Measurements from ENCODE around the gene RUFY4. TPM values are rescaled to one million over a fixed set of nuclear protein-coding genes. Genes with fewer than 3 reads are reported as not detected.

The RUFY4 gene
- total RNA-seq, 1 experiment from 2014 or later = 0.66 TPM

GRCh38 chr2:218031771-218032257 lies 37.2 kb upstream of the RUFY4 start:
- no peak overlapping the region for H3K27ac ChIP-seq (ENCODE audit: insufficient read length, low read depth, low read length)
- no CpG with 5 or more reads among the region's 7 CpGs for whole genome bisulfite sequencing (ENCODE audit: extremely low coverage, insufficient read length, low lambda C conversion rate)
- peaks cover 8 to 12% of the 10 kb centered on the region in 2 experiments for H3K4me1 Mint-ChIP-seq

More at GRCh38 chr2:218031771-218032257, 37.2 kb upstream of the RUFY4 start:
- no peak overlapping the region for H3K9ac ChIP-seq (ENCODE audit: extremely low read depth, insufficient read length, low read length)
- no peak overlapping the region for H2BK120ac ChIP-seq (ENCODE audit: low read depth, low read length, poor library complexity, severe bottlenecking)
- H4K8ac ChIP-seq (replicated peaks; ENCODE audit: insufficient read length, low read depth, low read length) = no peak overlapping the region
- H2BK12ac ChIP-seq (ENCODE audit: insufficient read length, low read depth, low read length) = no peak overlapping the region
- H3K23me2 ChIP-seq (ENCODE audit: insufficient read length, low read depth, low read length, poor library complexity, severe bottlenecking) = peaks cover 8% of the 10 kb centered on the region
- H3K23ac ChIP-seq (ENCODE audit: insufficient read length, low read depth, low read length) = no peak overlapping the region
- no peak overlapping the region for H2AFZ ChIP-seq (ENCODE audit: low read length)
- no peaks in the 10 kb centered on the region for H3K79me2 ChIP-seq (ENCODE audit: insufficient read depth, low read length)
- peaks cover 6% of the 10 kb centered on the region; the same call in 1 of the 2 replicates for H3K27me3 ChIP-seq (ENCODE audit: insufficient read depth, low read length)
- no peak overlapping the region for H2BK15ac ChIP-seq (ENCODE audit: low read depth, low read length)
- Mint-ChIP-seq H3K27ac (no peak overlapping the region), H3K36me3 (ENCODE audit: insufficient read depth in 1 of 3, low read depth in 3 of 3) (no peaks in the 10 kb centered on the region), H3K9me3 (no peaks in the 10 kb centered on the region), H3K4me3 (no peak overlapping the region), H3K27me3 (ENCODE audit: low read depth) (peaks cover 20% of the 10 kb centered on the region)
- no peaks in the 10 kb centered on the region for H3K9me3 ChIP-seq (ENCODE audit: control insufficient read depth, low read depth, low read length)
- no peak overlapping the region for H3K4me2 ChIP-seq (ENCODE audit: insufficient read depth, insufficient read length, low read length)
- no peaks in the 10 kb centered on the region for H3K79me1 ChIP-seq (ENCODE audit: insufficient read depth, low read depth, low read length, poor library complexity, severe bottlenecking)
- H2BK20ac ChIP-seq (ENCODE audit: low read depth, low read length, poor library complexity, severe bottlenecking) = no peak overlapping the region
- H4K20me1 ChIP-seq (ENCODE audit: control insufficient read depth, insufficient read depth, insufficient read length) = no peaks in the 10 kb centered on the region
- no peak overlapping the region for H3K4ac ChIP-seq (ENCODE audit: low read depth, low read length)
- H3K4me1 ChIP-seq (ENCODE audit: insufficient read depth, low read length) = no peaks in the 10 kb centered on the region; the same call in 1 of the 2 replicates
- no peak for DNase-seq
- TF ChIP-seq CTCF (conservative IDR thresholded peaks at IDR 0.05) = no peak
- no peak overlapping the region for H2AK5ac ChIP-seq (ENCODE audit: insufficient read length, low read length)
- no peak overlapping the region for H3T11ph ChIP-seq (ENCODE audit: low read length)
- H4K5ac ChIP-seq (ENCODE audit: insufficient read length, low read depth, low read length) = no peak overlapping the region
- H4K91ac ChIP-seq (ENCODE audit: insufficient read length, low read depth, low read length) = no peak overlapping the region
- H3K56ac ChIP-seq (ENCODE audit: insufficient read length, low read depth, low read length) = no peak overlapping the region
- no peak overlapping the region; the same call in 1 of the 2 replicates for H3K14ac ChIP-seq (ENCODE audit: insufficient read depth, low read length)
- H2BK5ac ChIP-seq (ENCODE audit: insufficient read length, low read length) = no peak overlapping the region
- H3K18ac ChIP-seq (ENCODE audit: insufficient read length, low read depth, low read length) = no peak overlapping the region

All from H9 (cell line).